H1 (cell line): Measurements from ENCODE around the gene POLL. TPM values are rescaled to one million over a fixed set of nuclear protein-coding genes. Genes with fewer than 3 reads are reported as not detected.

Experiments used
- ASH2L ChIP-seq: fragments of 200-600, 300-600 bp; sonication (generic); IDR thresholded peaks from one replicate; pipeline ENCODE4 v1.7.1; 2017; ENCODE audit warnings: low read length
- ATF3 ChIP-seq: IDR thresholded peaks from 2 replicates; pipeline ENCODE4 v1.6.1; 2011; ENCODE audit warnings: low read depth, mild to moderate bottlenecking, low read length; ENCODE audit not compliant: insufficient read depth
- CHD7 ChIP-seq: fragments of 300-600 bp; sonication (generic); IDR thresholded peaks from 2 replicates; pipeline ENCODE4 v1.7.1; 2012; ENCODE audit warnings: low read length, moderate library complexity, mild to moderate bottlenecking, inconsistent platforms; ENCODE audit not compliant: insufficient replicate concordance
- KDM1A ChIP-seq: fragments of 200-600, 300-600 bp; sonication (generic); IDR thresholded peaks from 2 replicates; pipeline ENCODE4 v1.7.1; 2016; ENCODE audit warnings: mild to moderate bottlenecking, low read length, borderline replicate concordance
- SIN3A ChIP-seq, 2 experiments: IDR thresholded peaks in 1 of 2; conservative IDR thresholded peaks in 1 of 2; 2 replicates each; pipeline ENCODE4 v1.6.1; 2011 to 2012; ENCODE audit warnings: low read length in 2 of 2, improper control_type of control experiment in 1 of 2, low read depth in 1 of 2, mild to moderate bottlenecking in 1 of 2
- SIRT6 ChIP-seq: IDR thresholded peaks from one replicate; pipeline ENCODE4 v1.7.1; 2012; ENCODE audit warnings: low read length, inconsistent platforms
- SUZ12 ChIP-seq: fragments of 200-600 bp; sonication (generic); IDR thresholded peaks from 2 replicates; pipeline ENCODE4 v1.6.1; 2012; ENCODE audit warnings: mild to moderate bottlenecking, inconsistent platforms, low read length, moderate library complexity, mixed read lengths
- ZNF274 ChIP-seq: IDR thresholded peaks from 2 replicates; pipeline ENCODE4 v1.7.0; 2012; ENCODE audit warnings: low read length, borderline replicate concordance; ENCODE audit errors: extremely low read depth
- polyA plus RNA-seq, 7 experiments: library from polyadenylated mRNA; depleted of rRNA in 3 of 7; stranded (reverse) in 5 of 7; unstranded in 2 of 7; fragments of >200 nt in 5 of 7; fragments of 200-250 nt in 2 of 7; gene quantifications; 1 replicate in 5 of 7; 2 replicates in 1 of 7; 4 replicates in 1 of 7; pipeline versions ENCODE4 v1.2.1 to v1.2.3, GENCODE V29; 2011 to 2013; ENCODE audit warnings: missing spikeins in 2 of 7, mixed read lengths in 2 of 7
- total RNA-seq: library from RNA; stranded (reverse); fragmentation: NEBNext Ultra II Directional; extraction: Animal tissue kit (Norgen Biotek cat#: 25700); gene quantifications from 2 replicates; pipeline ENCODE4 v1.2.1, GENCODE V29; 2021

Gene POLL
- total and polyA plus RNA-seq, 2 of the 8 experiments (the other 6 are each of a cell fraction or from before 2014, with no cell fraction given) = 26.1 to 45.9 TPM

- TF ChIP-seq ZNF274 = no peak
- TF ChIP-seq SUZ12 = no peak
- TF ChIP-seq SIRT6 = no peak
- TF ChIP-seq ASH2L = no peak
- TF ChIP-seq SIN3A (conservative IDR thresholded peaks at IDR 0.05 in 1 of 2, IDR thresholded peaks at IDR 0.05 in 1 of 2; ENCODE audit: low read depth in 1 of 2, low read length in 2 of 2) = no peak
- TF ChIP-seq ATF3 = no peak
- no peak for TF ChIP-seq CHD7
- peak; percentile 91; the same call in 1 of the 2 replicates for TF ChIP-seq KDM1A
Measured at GRCh38 chr10:101617102-101617823, 29.2 kb upstream of the POLL start (continued).
